K562 (cell line): ENCODE data around the gene CAPZB. TPM values are rescaled to one million over a fixed set of nuclear protein-coding genes. Genes with fewer than 3 reads are reported as not detected.

Experiments
- ATAC-seq: fragments of 200-7000 bp; cut with Tn5 transposase; 3 replicates; pipeline ENCODE4 v1.9.1; 2020; ENCODE audit warnings: moderate library complexity
- BruUV-seq: library from RNA; stranded (reverse); fragments of 400-500 nt; replicated peaks from 2 replicates; lab custom pipeline; 2021; lab: Mats Ljungman, UMichigan
- CTCF ChIA-PET: fragments of 300-600 bp; formaldehyde crosslinking; extraction: SDS; loops from one replicate; lab custom pipeline; 2021; ENCODE audit warnings: low intra/inter-chr PET ratio; lab: Yijun Ruan, JAX
- POLR2A ChIA-PET: fragments of 300-600, 350-650 bp; sonication (Branson Sonifier 250); formaldehyde crosslinking; extraction: SDS; loops from one replicate; lab custom pipeline; 2021; ENCODE audit warnings: antibody characterized with exemption, inconsistent platforms; lab: Yijun Ruan, JAX
- DNase-seq, 4 experiments: peaks; one replicate each; pipeline versions ENCODE4 v3.0.0 to v3.0.0-alpha.2; 2011 to 2018; ENCODE audit warnings: low spot score in 3 of 4, mixed read lengths in 3 of 4; ENCODE audit errors: extremely low read depth in 1 of 4
- FAIRE-seq: peaks from 2 replicates; lab custom pipeline; 2011; peaks lifted over from hg19 to GRCh38; lab: Jason Lieb, UNC
- H2AFZ ChIP-seq: 2 replicates; pipeline ENCODE4 v1.6.0; 2011; ENCODE audit warnings: low read depth, low read length, control low read depth, inconsistent platforms
- H3K27ac ChIP-seq: fragments of 200-600 bp; 3 replicates; pipeline ENCODE4 v1.8.0; 2011; ENCODE audit warnings: low read depth, mild to moderate bottlenecking, control low read depth, inconsistent platforms, low read length, moderate library complexity, mixed read lengths; ENCODE audit errors: extremely low read depth
- H3K27me3 ChIP-seq, 2 experiments: fragments of 300-600 bp in 1 of 2; 2 replicates in 1 of 2; 3 replicates in 1 of 2; pipeline versions ENCODE4 v1.6.0 to v1.8.0; 2011; ENCODE audit warnings: inconsistent platforms in 2 of 2, low read length in 2 of 2, mild to moderate bottlenecking in 1 of 2, mixed read lengths in 1 of 2, moderate library complexity in 1 of 2; ENCODE audit not compliant: control insufficient read depth in 2 of 2, insufficient read depth in 2 of 2
- H3K36me3 ChIP-seq: fragments of 300-600 bp; 3 replicates; pipeline ENCODE4 v1.8.0; 2011; ENCODE audit warnings: mild to moderate bottlenecking, low read length, inconsistent platforms; ENCODE audit not compliant: control insufficient read depth, insufficient read depth
- H3K4me1 ChIP-seq, 2 experiments: fragments of 200-600 bp in 1 of 2; replicated peaks in 1 of 2; 2 replicates in 1 of 2; 3 replicates in 1 of 2; pipeline versions ENCODE4 v1.5.1 to v1.8.0; 2011; ENCODE audit warnings: inconsistent platforms in 2 of 2, low read length in 2 of 2, mild to moderate bottlenecking in 1 of 2, mixed read lengths in 1 of 2, moderate library complexity in 1 of 2; ENCODE audit not compliant: control insufficient read depth in 2 of 2, insufficient read depth in 2 of 2
- H3K4me2 ChIP-seq: 2 replicates; pipeline ENCODE4 v1.6.1; 2011; ENCODE audit warnings: low read length, control low read depth, inconsistent platforms, mixed read lengths; ENCODE audit not compliant: insufficient read depth
- H3K4me3 ChIP-seq: fragments of 200-600 bp; sonication (generic), shearing (Covaris generic); 2 replicates; pipeline ENCODE4 v1.5.1; 2016; ENCODE audit warnings: control low read depth, inconsistent platforms
- H3K79me2 ChIP-seq: fragments of 200-600 bp; 3 replicates; pipeline ENCODE4 v1.8.0; 2011; ENCODE audit warnings: low read length, inconsistent platforms; ENCODE audit not compliant: control insufficient read depth, insufficient read depth
- H3K9ac ChIP-seq, 2 experiments: 2 replicates each; pipeline versions ENCODE4 v1.6.0 to v1.6.1; 2011; ENCODE audit warnings: low read depth in 2 of 2, low read length in 2 of 2, control low read depth in 1 of 2, inconsistent platforms in 1 of 2, mild to moderate bottlenecking in 1 of 2, mixed read lengths in 1 of 2; ENCODE audit not compliant: insufficient read depth in 1 of 2
- H3K9me1 ChIP-seq: one replicate; pipeline ENCODE4 v1.6.0; 2011; ENCODE audit warnings: inconsistent platforms, mild to moderate bottlenecking, low read length, moderate library complexity; ENCODE audit not compliant: control insufficient read depth, insufficient read depth
- H3K9me3 ChIP-seq: replicated peaks from 2 replicates; pipeline ENCODE4 v1.5.1; 2011; ENCODE audit warnings: low read depth, low read length, inconsistent platforms; ENCODE audit not compliant: control insufficient read depth, insufficient read depth
- H4K20me1 ChIP-seq: replicated peaks from 2 replicates; pipeline ENCODE4 v1.6.1; 2011; ENCODE audit warnings: low read length, inconsistent platforms, mixed read lengths; ENCODE audit not compliant: control insufficient read depth, insufficient read depth
- ARID2 ChIP-seq: fragments of 450-650 bp; IDR thresholded peaks from 2 replicates; pipeline ENCODE4 v1.6.1; 2017; ENCODE audit warnings: antibody characterized with exemption, mild to moderate bottlenecking
- BRCA1 ChIP-seq, 2 experiments: fragments of 450-650 bp in 1 of 2; sonication (generic) in 1 of 2; formaldehyde crosslinking in 1 of 2; IDR thresholded peaks; 2 replicates each; pipeline versions ENCODE4 v1.5.0 to v1.6.1; 2017 to 2020; ENCODE audit warnings: mild to moderate bottlenecking in 1 of 2, missing genetic modification reagents in 1 of 2
- CTBP1 ChIP-seq: fragments of 450-650 bp; IDR thresholded peaks from 2 replicates; pipeline ENCODE4 v1.6.1; 2016; ENCODE audit warnings: borderline replicate concordance
- FOSL1 ChIP-seq: fragments of 200-800 bp; sonication (Bioruptor generic); conservative IDR thresholded peaks from 2 replicates; pipeline ENCODE4 v1.6.1; 2016; ENCODE audit warnings: missing genetic modification characterization, missing compliant biosample characterization
- MTA2 ChIP-seq: fragments of 450-650 bp; IDR thresholded peaks from 2 replicates; pipeline ENCODE4 v1.6.1; 2016; ENCODE audit warnings: low read depth
- NR1H2 ChIP-seq: sonication (generic); formaldehyde crosslinking; IDR thresholded peaks from 2 replicates; pipeline ENCODE4 v1.4.0; 2020; ENCODE audit warnings: mild to moderate bottlenecking, missing genetic modification reagents
- RBM14 ChIP-seq: fragments of 200-400 bp; formaldehyde crosslinking; IDR thresholded peaks from 2 replicates; pipeline ENCODE4 v1.6.1; 2018; ENCODE audit warnings: low read depth, mild to moderate bottlenecking, low read length, moderate library complexity, borderline replicate concordance; ENCODE audit not compliant: insufficient read depth
- RCOR1 ChIP-seq, 2 experiments: IDR thresholded peaks; 2 replicates each; pipeline ENCODE4 v1.6.1; 2012; ENCODE audit warnings: low read depth in 2 of 2, low read length in 2 of 2, borderline replicate concordance in 1 of 2, improper control_type of control experiment in 1 of 2
- SMARCA5 ChIP-seq: fragments of 450-650 bp; IDR thresholded peaks from 2 replicates; pipeline ENCODE4 v1.6.1; 2016
- SPI1 ChIP-seq: IDR thresholded peaks from 2 replicates; pipeline ENCODE4 v1.6.1; 2011; ENCODE audit warnings: low read depth, low read length, control low read depth, borderline replicate concordance
- ZNF3 ChIP-seq: fragments of 250-450 bp; sonication (Bioruptor Pico); IDR thresholded peaks from 2 replicates; pipeline ENCODE4 v1.5.0; 2021; ENCODE audit warnings: mild to moderate bottlenecking, moderate library complexity
- ZNF778 ChIP-seq: fragments of 450-650 bp; formaldehyde crosslinking; IDR thresholded peaks from 2 replicates; pipeline ENCODE4 v1.4.0; 2020; ENCODE audit warnings: mild to moderate bottlenecking, moderate library complexity
- ZNF830 ChIP-seq: fragments of 250-450 bp; sonication (Bioruptor Pico); IDR thresholded peaks from 2 replicates; pipeline ENCODE4 v1.5.0; 2021; ENCODE audit warnings: mild to moderate bottlenecking
- WGBS: fragments of 100-300 bp; shearing (Covaris generic); methylation state at CpG from one replicate; pipeline ENCODE4 v1.1.6; 2016; ENCODE audit warnings: low coverage, mixed read lengths; ENCODE audit not compliant: insufficient coverage; ENCODE audit errors: missing lambda C conversion rate; 5-methylcytosine and 5-hydroxymethylcytosine counted together
- in situ Hi-C: fragments of 300-500 bp; cut with MboI; formaldehyde crosslinking; loops from 4 replicates; pipeline ENCODE4 v1.15.0; 2018; ENCODE audit warnings: inconsistent platforms, mixed read lengths
- intact Hi-C: fragments of 100-400 bp; cut with micrococcal nuclease; formaldehyde crosslinking; loops from 2 replicates; pipeline ENCODE4 v1.14.2; 2022
- polyA plus RNA-seq, 8 experiments: library from polyadenylated mRNA; depleted of rRNA in 4 of 8; stranded (reverse) in 5 of 8; unstranded in 3 of 8; fragments of >200 nt; fragmentation: Nextera tagmentation in 2 of 8; fragmentation: Illumina TruSeq in 1 of 8; extraction: Ambion mirVana in 2 of 8; extraction: Trizol in 1 of 8; gene quantifications; 2 replicates each; pipeline versions ENCODE4 v1.2.1 to v1.2.3, GENCODE V29; 2011 to 2014; ENCODE audit warnings: inconsistent platforms in 1 of 8, missing spikeins in 1 of 8
- total RNA-seq, 7 experiments: library from RNA; depleted of rRNA in 6 of 7; stranded (reverse); fragments of >200 nt in 6 of 7; fragmentation: Illumina TruSeq in 2 of 7; extraction: Trizol in 2 of 7; gene quantifications; 2 replicates each; pipeline versions ENCODE4 v1.2.1 to v1.2.3, GENCODE V29; 2011 to 2021; ENCODE audit warnings: low replicate concordance in 1 of 7
- TF ChIP-seq, protein P1 (sequence below): fragments of 450-650 bp; IDR thresholded peaks from 2 replicates; pipeline ENCODE4 v1.6.1; 2014; ENCODE audit warnings: low read depth, mild to moderate bottlenecking, moderate library complexity, borderline replicate concordance

The CAPZB gene
- total and polyA plus RNA-seq, 9 of the 15 experiments (the other 6 are each of a cell fraction or from before 2014, with no cell fraction given), result 57.6 to 297 (median 125) TPM

DNA sequence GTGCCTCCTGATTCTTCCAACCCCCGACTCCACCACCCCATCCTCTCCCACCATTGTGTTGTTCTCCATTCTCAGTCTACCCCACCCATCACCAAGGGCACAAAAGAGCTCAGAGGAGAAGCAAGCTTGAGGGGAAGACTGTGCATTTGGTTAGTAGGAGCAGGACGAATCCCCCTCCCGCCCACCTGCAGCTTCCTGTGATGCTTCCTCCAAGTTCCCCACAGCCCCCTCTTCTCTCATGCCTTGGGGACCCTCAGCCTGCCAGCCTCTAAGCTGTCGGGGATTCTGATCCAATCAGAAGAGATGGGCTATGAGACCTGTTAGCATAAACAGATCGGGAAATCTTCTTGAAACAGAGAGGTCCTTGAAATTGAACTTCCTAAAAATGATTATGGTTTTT is 22.2 kb upstream of the CAPZB start:
- WGBS, result 67% methylated on average over 5 of the region's 5 CpGs
- Histone ChIP-seq H3K9me1 (no peaks in the 10 kb centered on the region), H4K20me1 (no peaks in the 10 kb centered on the region), H3K4me1 (peaks cover 4 to 45% of the 10 kb centered on the region in 2 experiments; a peak in 4 of 5 replicates), H3K36me3 (no peaks in the 10 kb centered on the region), H3K4me2 (no peak overlapping the region), H3K9ac (no peak overlapping the region), H3K79me2 (no peaks in the 10 kb centered on the region), H3K27ac (no peak overlapping the region), H3K9me3 (no peaks in the 10 kb centered on the region), H3K4me3 (no peak overlapping the region), H3K27me3 (no peaks in the 10 kb centered on the region), H2AFZ (no peak overlapping the region)
- ChIA-PET POLR2A (interaction anchor here (1.6 kb wide), 1 partner anchor 9 kb away, joined by 3 read pairs; no protein-coding TSS in a partner anchor), CTCF (no interaction called here)
- intact Hi-C loops, result no loop called here
- no peak for ATAC-seq
- no peak for DNase-seq
- BruUV-seq, result no TSS peak
- no peak for FAIRE-seq
- TF ChIP-seq, protein P1, sequence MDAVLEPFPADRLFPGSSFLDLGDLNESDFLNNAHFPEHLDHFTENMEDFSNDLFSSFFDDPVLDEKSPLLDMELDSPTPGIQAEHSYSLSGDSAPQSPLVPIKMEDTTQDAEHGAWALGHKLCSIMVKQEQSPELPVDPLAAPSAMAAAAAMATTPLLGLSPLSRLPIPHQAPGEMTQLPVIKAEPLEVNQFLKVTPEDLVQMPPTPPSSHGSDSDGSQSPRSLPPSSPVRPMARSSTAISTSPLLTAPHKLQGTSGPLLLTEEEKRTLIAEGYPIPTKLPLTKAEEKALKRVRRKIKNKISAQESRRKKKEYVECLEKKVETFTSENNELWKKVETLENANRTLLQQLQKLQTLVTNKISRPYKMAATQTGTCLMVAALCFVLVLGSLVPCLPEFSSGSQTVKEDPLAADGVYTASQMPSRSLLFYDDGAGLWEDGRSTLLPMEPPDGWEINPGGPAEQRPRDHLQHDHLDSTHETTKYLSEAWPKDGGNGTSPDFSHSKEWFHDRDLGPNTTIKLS, result no peak
- in situ Hi-C loops, result no loop called here

- CTCF ChIA-PET, result no interaction called here
- H3K4me2 ChIP-seq, result 0 out of 2 replicates have a peak overlapping the region, but pooled peaks have one; percentile 23
- H4K20me1 ChIP-seq, result no peaks in the 10 kb centered on the region
- FAIRE-seq, result no peak
- H3K9ac ChIP-seq, result no peak overlapping the region
- H3K4me3 ChIP-seq, result no peak overlapping the region
- H3K27me3 ChIP-seq, result no peaks in the 10 kb centered on the region
- intact Hi-C loops, result no loop called here
- 22% methylated on average over 11 of the region's 11 CpGs for WGBS
- no TSS peak for BruUV-seq
- H2AFZ ChIP-seq, result no peak overlapping the region; the same call in 1 of the 2 replicates
- POLR2A ChIA-PET, result no interaction called here
- ATAC-seq, result no peak
- no peaks in the 10 kb centered on the region for H3K9me1 ChIP-seq
- no peaks in the 10 kb centered on the region for H3K9me3 ChIP-seq
- no peaks in the 10 kb centered on the region for H3K36me3 ChIP-seq
- in situ Hi-C loops, result no loop called here
- H3K79me2 ChIP-seq, result no peaks in the 10 kb centered on the region
- H3K27ac ChIP-seq, result no peak overlapping the region
- DNase-seq, result no peak
- H3K4me1 ChIP-seq, result peaks cover 4 to 33% of the 10 kb centered on the region in 2 experiments; a peak in 4 of 5 replicates
- TF ChIP-seq ZNF830 (CRISPR knock-in tag) (no peak), ZNF778 (no peak), NR1H2 (CRISPR knock-in tag) (no peak), SPI1 (peak; percentile 76), ARID2 (no peak), RCOR1 (IDR thresholded peaks at IDR 0.05; ENCODE audit: borderline replicate concordance in 1 of 2, low read depth in 2 of 2, low read length in 2 of 2) (no peak), RBM14 (no peak), SMARCA5 (no peak), FOSL1 (tag) (0 out of 2 replicates have a peak, but pooled peaks have one; percentile 4), BRCA1 (IDR thresholded peaks at IDR 0.05) (no peak), BRCA1 (CRISPR knock-in tag; IDR thresholded peaks at IDR 0.05) (no peak), CTBP1 (peak; percentile 38; the same call in 1 of the 2 replicates), ZNF3 (0 out of 2 replicates have a peak, but pooled peaks have one; percentile 57), MTA2 (no peak)
Measured at GRCh38 chr1:19505693-19506457, 20.5 kb upstream of the CAPZB start.
